ENCODE results near the gene ARPC5L.

Gene ARPC5L

GRCh38 chr9:124887832-124888231, 25.9 kb downstream of the ARPC5L start:
- peaks cover 5% of the 10 kb centered on the region for H3K36me3 ChIP-seq (ENCODE audit: control insufficient read depth, insufficient read depth, low read length)
- no peaks in the 10 kb centered on the region for H3K4me1 ChIP-seq (ENCODE audit: control insufficient read depth, insufficient read depth, low read length)
- H3K9me3 ChIP-seq (ENCODE audit: control insufficient read depth, insufficient read depth, low read length): no peaks in the 10 kb centered on the region
- H3K4me3 ChIP-seq (ENCODE audit: low read depth, low read length): no peak overlapping the region
- H3K9ac ChIP-seq (ENCODE audit: low read depth, low read length): no peak overlapping the region
- no peaks in the 10 kb centered on the region for H3K27me3 ChIP-seq (ENCODE audit: control insufficient read depth, insufficient read depth, low read length)

- H3K27me3 ChIP-seq (ENCODE audit: control insufficient read depth, insufficient read depth, low read length): no peaks in the 10 kb centered on the region
- no peaks in the 10 kb centered on the region for H3K9me3 ChIP-seq (ENCODE audit: control insufficient read depth, insufficient read depth, low read length)
- no peaks in the 10 kb centered on the region for H3K4me1 ChIP-seq (ENCODE audit: control insufficient read depth, insufficient read depth, low read length)
- peaks cover 5% of the 10 kb centered on the region for H3K36me3 ChIP-seq (ENCODE audit: control insufficient read depth, insufficient read depth, low read length)
- H3K9ac ChIP-seq (ENCODE audit: low read depth, low read length): no peak overlapping the region
- H3K4me3 ChIP-seq (ENCODE audit: low read depth, low read length): no peak overlapping the region
Measured at GRCh38 chr9:124889006-124889405, 27.1 kb downstream of the ARPC5L start.

- Histone ChIP-seq H3K36me3 (ENCODE audit: control insufficient read depth, insufficient read depth, low read length) (peaks cover 5% of the 10 kb centered on the region), H3K4me1 (ENCODE audit: control insufficient read depth, insufficient read depth, low read length) (no peaks in the 10 kb centered on the region), H3K9me3 (ENCODE audit: control insufficient read depth, insufficient read depth, low read length) (no peaks in the 10 kb centered on the region), H3K4me3 (ENCODE audit: low read depth, low read length) (no peak overlapping the region), H3K9ac (ENCODE audit: low read depth, low read length) (no peak overlapping the region), H3K27me3 (ENCODE audit: control insufficient read depth, insufficient read depth, low read length) (no peaks in the 10 kb centered on the region)
Measured at GRCh38 chr9:124890179-124890578, 28.2 kb downstream of the ARPC5L start.

- no peaks in the 10 kb centered on the region for H3K27me3 ChIP-seq (ENCODE audit: control insufficient read depth, insufficient read depth, low read length)
- no peaks in the 10 kb centered on the region for H3K4me1 ChIP-seq (ENCODE audit: control insufficient read depth, insufficient read depth, low read length)
- no peak overlapping the region for H3K9ac ChIP-seq (ENCODE audit: low read depth, low read length)
- peaks cover 5% of the 10 kb centered on the region for H3K36me3 ChIP-seq (ENCODE audit: control insufficient read depth, insufficient read depth, low read length)
- H3K4me3 ChIP-seq (ENCODE audit: low read depth, low read length): no peak overlapping the region
- H3K9me3 ChIP-seq (ENCODE audit: control insufficient read depth, insufficient read depth, low read length): no peaks in the 10 kb centered on the region
Measured at GRCh38 chr9:124894035-124894740, 32.3 kb downstream of the ARPC5L start.

- Histone ChIP-seq H3K9me3 (ENCODE audit: control insufficient read depth, insufficient read depth, low read length) (no peaks in the 10 kb centered on the region), H3K27me3 (ENCODE audit: control insufficient read depth, insufficient read depth, low read length) (no peaks in the 10 kb centered on the region), H3K4me3 (ENCODE audit: low read depth, low read length) (no peak overlapping the region), H3K36me3 (ENCODE audit: control insufficient read depth, insufficient read depth, low read length) (peaks cover 6% of the 10 kb centered on the region), H3K9ac (ENCODE audit: low read depth, low read length) (no peak overlapping the region), H3K4me1 (ENCODE audit: control insufficient read depth, insufficient read depth, low read length) (no peaks in the 10 kb centered on the region)
Measured at GRCh38 chr9:124894741-124895170, 32.8 kb downstream of the ARPC5L start.

- Histone ChIP-seq H3K27me3 (ENCODE audit: control insufficient read depth, insufficient read depth, low read length) (no peaks in the 10 kb centered on the region), H3K9me3 (ENCODE audit: control insufficient read depth, insufficient read depth, low read length) (no peaks in the 10 kb centered on the region), H3K36me3 (ENCODE audit: control insufficient read depth, insufficient read depth, low read length) (peaks cover 7% of the 10 kb centered on the region), H3K4me1 (ENCODE audit: control insufficient read depth, insufficient read depth, low read length) (no peaks in the 10 kb centered on the region), H3K4me3 (ENCODE audit: low read depth, low read length) (no peak overlapping the region), H3K9ac (ENCODE audit: low read depth, low read length) (no peak overlapping the region)
Measured at GRCh38 chr9:124897570-124898460, 35.9 kb downstream of the ARPC5L start.

- Histone ChIP-seq H3K4me1 (ENCODE audit: control insufficient read depth, insufficient read depth, low read length) (no peaks in the 10 kb centered on the region), H3K9me3 (ENCODE audit: control insufficient read depth, insufficient read depth, low read length) (no peaks in the 10 kb centered on the region), H3K9ac (ENCODE audit: low read depth, low read length) (no peak overlapping the region), H3K4me3 (ENCODE audit: low read depth, low read length) (no peak overlapping the region), H3K36me3 (ENCODE audit: control insufficient read depth, insufficient read depth, low read length) (peaks cover 7% of the 10 kb centered on the region), H3K27me3 (ENCODE audit: control insufficient read depth, insufficient read depth, low read length) (no peaks in the 10 kb centered on the region)
Measured at GRCh38 chr9:124899845-124900244, 37.9 kb downstream of the ARPC5L start.

GRCh38 chr9:124906966-124907365, 45.0 kb downstream of the ARPC5L start:
- no peaks in the 10 kb centered on the region for H3K9me3 ChIP-seq (ENCODE audit: control insufficient read depth, insufficient read depth, low read length)
- no peak overlapping the region for H3K4me3 ChIP-seq (ENCODE audit: low read depth, low read length)
- no peaks in the 10 kb centered on the region for H3K4me1 ChIP-seq (ENCODE audit: control insufficient read depth, insufficient read depth, low read length)
- H3K27me3 ChIP-seq (ENCODE audit: control insufficient read depth, insufficient read depth, low read length): no peaks in the 10 kb centered on the region
- peaks cover 6% of the 10 kb centered on the region for H3K36me3 ChIP-seq (ENCODE audit: control insufficient read depth, insufficient read depth, low read length)
- no peak overlapping the region for H3K9ac ChIP-seq (ENCODE audit: low read depth, low read length)

- no peak overlapping the region for H3K4me3 ChIP-seq (ENCODE audit: low read depth, low read length)
- H3K27me3 ChIP-seq (ENCODE audit: control insufficient read depth, insufficient read depth, low read length): no peaks in the 10 kb centered on the region
- H3K36me3 ChIP-seq (ENCODE audit: control insufficient read depth, insufficient read depth, low read length): peaks cover 6% of the 10 kb centered on the region
- no peaks in the 10 kb centered on the region for H3K9me3 ChIP-seq (ENCODE audit: control insufficient read depth, insufficient read depth, low read length)
- H3K4me1 ChIP-seq (ENCODE audit: control insufficient read depth, insufficient read depth, low read length): no peaks in the 10 kb centered on the region
- H3K9ac ChIP-seq (ENCODE audit: low read depth, low read length): no peak overlapping the region
Measured at GRCh38 chr9:124908098-124908497, 46.2 kb downstream of the ARPC5L start.

- Histone ChIP-seq H3K4me3 (ENCODE audit: low read depth, low read length) (no peak overlapping the region), H3K27me3 (ENCODE audit: control insufficient read depth, insufficient read depth, low read length) (no peaks in the 10 kb centered on the region), H3K36me3 (ENCODE audit: control insufficient read depth, insufficient read depth, low read length) (peaks cover 6% of the 10 kb centered on the region), H3K9me3 (ENCODE audit: control insufficient read depth, insufficient read depth, low read length) (no peaks in the 10 kb centered on the region), H3K9ac (ENCODE audit: low read depth, low read length) (no peak overlapping the region), H3K4me1 (ENCODE audit: control insufficient read depth, insufficient read depth, low read length) (no peaks in the 10 kb centered on the region)
Measured at GRCh38 chr9:124911766-124912165, 49.8 kb downstream of the ARPC5L start.

GRCh38 chr9:124913378-124913777, 51.4 kb downstream of the ARPC5L start:
- H3K27me3 ChIP-seq (ENCODE audit: control insufficient read depth, insufficient read depth, low read length): no peaks in the 10 kb centered on the region
- H3K9ac ChIP-seq (ENCODE audit: low read depth, low read length): no peak overlapping the region
- H3K36me3 ChIP-seq (ENCODE audit: control insufficient read depth, insufficient read depth, low read length): peaks cover 6% of the 10 kb centered on the region
- H3K9me3 ChIP-seq (ENCODE audit: control insufficient read depth, insufficient read depth, low read length): no peaks in the 10 kb centered on the region
- no peaks in the 10 kb centered on the region for H3K4me1 ChIP-seq (ENCODE audit: control insufficient read depth, insufficient read depth, low read length)
- no peak overlapping the region for H3K4me3 ChIP-seq (ENCODE audit: low read depth, low read length)

Measured in iPS-15b (cell line).